ENCODE measurements around the gene USP6NL. TPM values are rescaled to one million over a fixed set of nuclear protein-coding genes. Genes with fewer than 3 reads are reported as not detected.

Gene USP6NL
- total and polyA plus RNA-seq, 10 of the 15 experiments (the other 5 are each of a cell fraction or from before 2014, with no cell fraction given) = 4.0 to 27.7 (median 18.2) TPM

DNA sequence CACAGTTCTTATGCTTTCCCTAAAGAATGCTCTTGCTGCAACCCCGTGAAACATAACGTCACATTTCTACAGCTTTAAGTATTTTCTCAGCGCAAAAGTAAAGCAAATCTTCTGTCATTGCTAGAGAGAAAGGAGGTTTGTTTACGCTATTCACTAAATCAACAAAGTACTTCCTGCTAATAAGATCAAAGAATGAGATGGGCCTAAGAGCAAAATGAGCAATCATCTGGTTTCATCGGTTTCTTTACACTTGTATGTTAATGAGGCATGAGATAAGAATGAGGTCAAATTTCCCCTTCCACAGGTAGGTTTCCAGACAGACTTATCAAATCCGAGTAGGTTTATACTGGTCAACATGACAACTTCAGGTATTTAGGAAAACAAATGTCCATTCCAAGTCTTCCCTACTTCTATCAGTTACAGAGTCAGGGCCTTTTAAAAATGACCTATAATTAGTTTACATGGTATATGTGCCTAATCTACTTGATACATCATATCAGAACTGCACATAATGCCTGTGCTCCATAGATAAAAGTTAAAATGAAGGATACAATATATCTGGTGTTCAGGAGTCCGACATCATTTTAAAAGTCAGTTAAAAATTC lies 8.4 kb downstream of the USP6NL start (continued):
- TF ChIP-seq POLR2AphosphoS2 (IDR thresholded peaks at IDR 0.05; ENCODE audit: low read depth, low read length) (no peak), MXI1 (IDR thresholded peaks at IDR 0.05; ENCODE audit: low read depth, low read length) (no peak), CREM (IDR thresholded peaks at IDR 0.05; ENCODE audit: low read depth) (peak; percentile 57; the same call in 1 of the 2 replicates), IKZF1 (conservative IDR thresholded peaks at IDR 0.05) (0 out of 2 replicates have a peak, but pooled peaks have one; percentile 19), PML (IDR thresholded peaks at IDR 0.05; ENCODE audit: low read length) (no peak), SMARCA5 (IDR thresholded peaks at IDR 0.05) (no peak), TCF7 (IDR thresholded peaks at IDR 0.05; ENCODE audit: borderline replicate concordance) (peak; percentile 92), ZBED1 (IDR thresholded peaks at IDR 0.05; ENCODE audit: borderline replicate concordance) (no peak), SMAD1 (IDR thresholded peaks at IDR 0.05; ENCODE audit: low read depth, partially characterized antibody) (no peak), NBN (IDR thresholded peaks at IDR 0.05) (peak; percentile 52; the same call in 1 of the 2 replicates), ATF7 (IDR thresholded peaks at IDR 0.05; ENCODE audit: low read depth) (peak; percentile 85), MTA2 (IDR thresholded peaks at IDR 0.05; ENCODE audit: low read depth) (peak; percentile 74), JUND (IDR thresholded peaks at IDR 0.05; ENCODE audit: low read depth, low read length) (peak; percentile 43; the same call in 1 of the 2 replicates), HDAC6 (IDR thresholded peaks at IDR 0.05; ENCODE audit: unreplicated experiment) (no peak), SRF (IDR thresholded peaks at IDR 0.05; ENCODE audit: low read depth in 2 of 2, low read length in 2 of 2) (no peak), ZNF217 (IDR thresholded peaks at IDR 0.05) (0 out of 2 replicates have a peak, but pooled peaks have one; percentile 1), ETV6 (conservative IDR thresholded peaks at IDR 0.05 in 1 of 2, IDR thresholded peaks at IDR 0.05 in 1 of 2; ENCODE audit: borderline replicate concordance in 1 of 2, low read depth in 1 of 2) (peak in 1 of 2 experiments; percentile 52; a peak in 1 of 4 replicates)
- TF ChIP-seq, protein P1, sequence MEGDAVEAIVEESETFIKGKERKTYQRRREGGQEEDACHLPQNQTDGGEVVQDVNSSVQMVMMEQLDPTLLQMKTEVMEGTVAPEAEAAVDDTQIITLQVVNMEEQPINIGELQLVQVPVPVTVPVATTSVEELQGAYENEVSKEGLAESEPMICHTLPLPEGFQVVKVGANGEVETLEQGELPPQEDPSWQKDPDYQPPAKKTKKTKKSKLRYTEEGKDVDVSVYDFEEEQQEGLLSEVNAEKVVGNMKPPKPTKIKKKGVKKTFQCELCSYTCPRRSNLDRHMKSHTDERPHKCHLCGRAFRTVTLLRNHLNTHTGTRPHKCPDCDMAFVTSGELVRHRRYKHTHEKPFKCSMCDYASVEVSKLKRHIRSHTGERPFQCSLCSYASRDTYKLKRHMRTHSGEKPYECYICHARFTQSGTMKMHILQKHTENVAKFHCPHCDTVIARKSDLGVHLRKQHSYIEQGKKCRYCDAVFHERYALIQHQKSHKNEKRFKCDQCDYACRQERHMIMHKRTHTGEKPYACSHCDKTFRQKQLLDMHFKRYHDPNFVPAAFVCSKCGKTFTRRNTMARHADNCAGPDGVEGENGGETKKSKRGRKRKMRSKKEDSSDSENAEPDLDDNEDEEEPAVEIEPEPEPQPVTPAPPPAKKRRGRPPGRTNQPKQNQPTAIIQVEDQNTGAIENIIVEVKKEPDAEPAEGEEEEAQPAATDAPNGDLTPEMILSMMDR (IDR thresholded peaks at IDR 0.05 in 2 of 3, conservative IDR thresholded peaks at IDR 0.05 in 1 of 3; ENCODE audit: control insufficient read depth in 2 of 3, extremely low read depth in 1 of 3, insufficient read depth in 1 of 3, low read depth in 3 of 3, low read length in 3 of 3) = no peak
- TF ChIP-seq, protein P2, sequence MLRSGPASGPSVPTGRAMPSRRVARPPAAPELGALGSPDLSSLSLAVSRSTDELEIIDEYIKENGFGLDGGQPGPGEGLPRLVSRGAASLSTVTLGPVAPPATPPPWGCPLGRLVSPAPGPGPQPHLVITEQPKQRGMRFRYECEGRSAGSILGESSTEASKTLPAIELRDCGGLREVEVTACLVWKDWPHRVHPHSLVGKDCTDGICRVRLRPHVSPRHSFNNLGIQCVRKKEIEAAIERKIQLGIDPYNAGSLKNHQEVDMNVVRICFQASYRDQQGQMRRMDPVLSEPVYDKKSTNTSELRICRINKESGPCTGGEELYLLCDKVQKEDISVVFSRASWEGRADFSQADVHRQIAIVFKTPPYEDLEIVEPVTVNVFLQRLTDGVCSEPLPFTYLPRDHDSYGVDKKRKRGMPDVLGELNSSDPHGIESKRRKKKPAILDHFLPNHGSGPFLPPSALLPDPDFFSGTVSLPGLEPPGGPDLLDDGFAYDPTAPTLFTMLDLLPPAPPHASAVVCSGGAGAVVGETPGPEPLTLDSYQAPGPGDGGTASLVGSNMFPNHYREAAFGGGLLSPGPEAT (IDR thresholded peaks at IDR 0.05; ENCODE audit: low read depth) = peak; percentile 44; the same call in 1 of the 2 replicates
- TF ChIP-seq, protein P3, sequence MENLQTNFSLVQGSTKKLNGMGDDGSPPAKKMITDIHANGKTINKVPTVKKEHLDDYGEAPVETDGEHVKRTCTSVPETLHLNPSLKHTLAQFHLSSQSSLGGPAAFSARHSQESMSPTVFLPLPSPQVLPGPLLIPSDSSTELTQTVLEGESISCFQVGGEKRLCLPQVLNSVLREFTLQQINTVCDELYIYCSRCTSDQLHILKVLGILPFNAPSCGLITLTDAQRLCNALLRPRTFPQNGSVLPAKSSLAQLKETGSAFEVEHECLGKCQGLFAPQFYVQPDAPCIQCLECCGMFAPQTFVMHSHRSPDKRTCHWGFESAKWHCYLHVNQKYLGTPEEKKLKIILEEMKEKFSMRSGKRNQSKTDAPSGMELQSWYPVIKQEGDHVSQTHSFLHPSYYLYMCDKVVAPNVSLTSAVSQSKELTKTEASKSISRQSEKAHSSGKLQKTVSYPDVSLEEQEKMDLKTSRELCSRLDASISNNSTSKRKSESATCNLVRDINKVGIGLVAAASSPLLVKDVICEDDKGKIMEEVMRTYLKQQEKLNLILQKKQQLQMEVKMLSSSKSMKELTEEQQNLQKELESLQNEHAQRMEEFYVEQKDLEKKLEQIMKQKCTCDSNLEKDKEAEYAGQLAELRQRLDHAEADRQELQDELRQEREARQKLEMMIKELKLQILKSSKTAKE (IDR thresholded peaks at IDR 0.05; ENCODE audit: low read depth, poor library complexity, severe bottlenecking) = peak; percentile 13

Data from GM12878 (cell line).